HEK293 (cell line): ENCODE results near the gene CREBBP.

Experiments used
- CTCF ChIA-PET: fragments of 350-600 bp; formaldehyde crosslinking; extraction: SDS; loops from one replicate; lab custom pipeline; 2021; ENCODE audit warnings: antibody characterized with exemption; lab: Yijun Ruan, JAX
- POLR2A ChIA-PET: fragments of 300-600 bp; formaldehyde crosslinking; extraction: SDS; loops from one replicate; lab custom pipeline; 2020; ENCODE audit warnings: antibody characterized with exemption, inconsistent platforms; lab: Yijun Ruan, JAX
- H3K27ac ChIP-seq: fragments of 200-500 bp; sonication (Bioruptor generic); 2 replicates; pipeline ENCODE4 v1.5.1; 2014; ENCODE audit warnings: low read depth, low read length, control low read depth, inconsistent platforms; ENCODE audit errors: extremely low read depth
- H3K36me3 ChIP-seq, 2 experiments: fragments of 200-500 bp in 1 of 2; sonication (Bioruptor generic) in 1 of 2; 1 replicate in 1 of 2; 2 replicates in 1 of 2; pipeline ENCODE4 v1.5.1; 2014 to 2017; ENCODE audit warnings: inconsistent platforms in 2 of 2, low read length in 2 of 2; ENCODE audit not compliant: control insufficient read depth in 2 of 2, insufficient read depth in 1 of 2
- H3K4me1 ChIP-seq: fragments of 200-500 bp; sonication (Bioruptor generic); 2 replicates; pipeline ENCODE4 v1.5.1; 2014; ENCODE audit warnings: mild to moderate bottlenecking, low read length, inconsistent platforms; ENCODE audit not compliant: control insufficient read depth, insufficient read depth
- H3K4me3 ChIP-seq: 2 replicates; pipeline ENCODE4 v1.5.1; 2011; ENCODE audit warnings: low read depth, mild to moderate bottlenecking, control low read depth, low read length, moderate library complexity
- H3K9me3 ChIP-seq: fragments of 200-500 bp; sonication (Bioruptor generic); 2 replicates; pipeline ENCODE4 v1.5.1; 2014; ENCODE audit warnings: low read depth, low read length, inconsistent platforms; ENCODE audit not compliant: control insufficient read depth, insufficient read depth
- CTCF ChIP-seq: fragments of 450-650 bp; formaldehyde crosslinking; IDR thresholded peaks from 2 replicates; pipeline ENCODE4 v1.5.1; 2016; ENCODE audit warnings: missing biosample characterization, missing genetic modification characterization
- GFI1B ChIP-seq: fragments of 450-650 bp; formaldehyde crosslinking; IDR thresholded peaks from 2 replicates; pipeline ENCODE4 v1.5.1; 2016; ENCODE audit warnings: missing biosample characterization, missing genetic modification characterization
- GLIS1 ChIP-seq: fragments of 450-650 bp; formaldehyde crosslinking; IDR thresholded peaks from 2 replicates; pipeline ENCODE4 v1.5.1; 2016; ENCODE audit warnings: missing biosample characterization, missing genetic modification characterization
- OVOL3 ChIP-seq: fragments of 450-650 bp; formaldehyde crosslinking; IDR thresholded peaks from 2 replicates; pipeline ENCODE4 v1.5.1; 2016; ENCODE audit warnings: missing biosample characterization, missing genetic modification characterization
- PRDM4 ChIP-seq: fragments of 450-650 bp; formaldehyde crosslinking; IDR thresholded peaks from 2 replicates; pipeline ENCODE4 v1.5.1; 2017; ENCODE audit warnings: missing biosample characterization, missing genetic modification characterization
- SETDB1 ChIP-seq: IDR thresholded peaks from one replicate; pipeline ENCODE4 v1.6.1; 2017; ENCODE audit warnings: mild to moderate bottlenecking, low read length, moderate library complexity, mixed read lengths; ENCODE audit not compliant: insufficient read length
- SP3 ChIP-seq: fragments of 450-650 bp; formaldehyde crosslinking; IDR thresholded peaks from 2 replicates; pipeline ENCODE4 v1.5.1; 2016; ENCODE audit warnings: missing biosample characterization, missing genetic modification characterization
- ZBTB17 ChIP-seq: fragments of 450-650 bp; formaldehyde crosslinking; IDR thresholded peaks from 2 replicates; pipeline ENCODE4 v1.5.1; 2016; ENCODE audit warnings: missing biosample characterization, missing genetic modification characterization
- ZBTB20 ChIP-seq: fragments of 450-650 bp; formaldehyde crosslinking; IDR thresholded peaks from 2 replicates; pipeline ENCODE4 v1.5.1; 2016; ENCODE audit warnings: missing biosample characterization, missing genetic modification characterization
- ZBTB7A ChIP-seq: fragments of 450-650 bp; formaldehyde crosslinking; IDR thresholded peaks from 2 replicates; pipeline ENCODE4 v1.5.1; 2016; ENCODE audit warnings: low read depth, missing biosample characterization, missing genetic modification characterization
- ZNF10 ChIP-seq: fragments of 450-650 bp; formaldehyde crosslinking; IDR thresholded peaks from 2 replicates; pipeline ENCODE4 v1.5.1; 2017; ENCODE audit warnings: missing biosample characterization, missing genetic modification characterization
- ZNF16 ChIP-seq: fragments of 450-650 bp; formaldehyde crosslinking; IDR thresholded peaks from 2 replicates; pipeline ENCODE4 v1.5.1; 2016; ENCODE audit warnings: low read depth, missing biosample characterization, missing genetic modification characterization
- ZNF19 ChIP-seq: fragments of 450-650 bp; formaldehyde crosslinking; IDR thresholded peaks from 2 replicates; pipeline ENCODE4; 2016; ENCODE audit warnings: missing biosample characterization, missing genetic modification characterization, low read depth
- ZNF600 ChIP-seq: fragments of 450-650 bp; formaldehyde crosslinking; IDR thresholded peaks from 2 replicates; pipeline ENCODE4 v1.5.1; 2016; ENCODE audit warnings: missing biosample characterization, missing genetic modification characterization
- TF ChIP-seq, protein P1 (sequence below): fragments of 450-650 bp; formaldehyde crosslinking; IDR thresholded peaks from 2 replicates; pipeline ENCODE4 v1.5.1; 2016; ENCODE audit warnings: missing biosample characterization, missing genetic modification characterization

The CREBBP gene

GRCh38 chr16:3832668-3833067 lies 47.8 kb downstream of the CREBBP start:
- Histone ChIP-seq H3K4me3 (no peak overlapping the region), H3K36me3 (peaks cover 0 to 6% of the 10 kb centered on the region in 2 experiments; a peak in 2 of 3 replicates), H3K27ac (no peak overlapping the region), H3K9me3 (no peaks in the 10 kb centered on the region), H3K4me1 (peaks cover 3% of the 10 kb centered on the region; the same call in 1 of the 2 replicates)
- POLR2A ChIA-PET, result no interaction called here
- no peak for TF ChIP-seq ZNF16 (tag by site-specific recombination)
- TF ChIP-seq PRDM4 (tag by site-specific recombination), result no peak
- TF ChIP-seq ZNF19, result no peak
- peak; percentile 85 for TF ChIP-seq SETDB1
- TF ChIP-seq OVOL3 (tag by site-specific recombination), result no peak
- CTCF ChIA-PET, result no interaction called here

DNA sequence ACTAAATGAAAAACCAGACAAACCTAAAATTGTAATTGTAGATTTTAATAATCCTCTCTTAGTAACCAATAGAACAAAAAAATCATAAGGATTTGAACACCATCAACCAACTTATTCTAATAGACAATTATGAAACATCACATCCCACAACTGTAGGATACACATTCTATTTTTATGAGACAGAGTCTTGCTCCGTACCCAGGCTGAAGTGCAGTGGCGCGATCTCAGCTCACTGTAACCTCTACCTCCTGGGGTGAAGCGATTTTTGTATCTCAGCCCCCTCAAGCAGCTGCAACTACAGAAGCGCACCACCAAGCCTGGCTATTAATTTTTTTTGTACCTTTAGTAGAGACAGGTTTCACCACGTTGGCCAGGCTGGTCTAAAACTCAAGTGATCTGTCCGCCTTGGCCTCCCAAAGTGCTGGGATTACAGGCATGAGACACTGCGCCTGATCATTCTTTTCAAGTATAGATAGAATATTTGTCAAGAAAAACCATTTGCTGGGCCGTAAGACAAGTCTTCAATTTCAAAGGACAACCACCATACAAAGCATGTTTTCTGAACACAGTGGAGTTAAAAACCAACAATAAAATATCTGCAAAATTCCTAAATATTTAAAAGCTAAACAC lies 49.8 kb downstream of the CREBBP start:
- Histone ChIP-seq H3K4me1 (peaks cover 3% of the 10 kb centered on the region; the same call in 1 of the 2 replicates), H3K27ac (no peak overlapping the region), H3K9me3 (no peaks in the 10 kb centered on the region), H3K4me3 (no peak overlapping the region), H3K36me3 (peaks cover 0 to 6% of the 10 kb centered on the region in 2 experiments; a peak in 2 of 3 replicates)
- ChIA-PET POLR2A (no interaction called here), CTCF (interaction anchor here (0.6 kb wide), 1 partner anchor 564 kb away, joined by 3 read pairs; no protein-coding TSS in a partner anchor)
- TF ChIP-seq ZBTB17 (tag by site-specific recombination), result peak; percentile 43; the same call in 1 of the 2 replicates
- no peak for TF ChIP-seq SP3 (tag by site-specific recombination)
- peak; percentile 93 for TF ChIP-seq ZNF10 (tag by site-specific recombination)
- TF ChIP-seq ZBTB7A, result no peak
- TF ChIP-seq ZBTB20, result no peak
- no peak for TF ChIP-seq GFI1B (tag by site-specific recombination)
- TF ChIP-seq, protein P1, sequence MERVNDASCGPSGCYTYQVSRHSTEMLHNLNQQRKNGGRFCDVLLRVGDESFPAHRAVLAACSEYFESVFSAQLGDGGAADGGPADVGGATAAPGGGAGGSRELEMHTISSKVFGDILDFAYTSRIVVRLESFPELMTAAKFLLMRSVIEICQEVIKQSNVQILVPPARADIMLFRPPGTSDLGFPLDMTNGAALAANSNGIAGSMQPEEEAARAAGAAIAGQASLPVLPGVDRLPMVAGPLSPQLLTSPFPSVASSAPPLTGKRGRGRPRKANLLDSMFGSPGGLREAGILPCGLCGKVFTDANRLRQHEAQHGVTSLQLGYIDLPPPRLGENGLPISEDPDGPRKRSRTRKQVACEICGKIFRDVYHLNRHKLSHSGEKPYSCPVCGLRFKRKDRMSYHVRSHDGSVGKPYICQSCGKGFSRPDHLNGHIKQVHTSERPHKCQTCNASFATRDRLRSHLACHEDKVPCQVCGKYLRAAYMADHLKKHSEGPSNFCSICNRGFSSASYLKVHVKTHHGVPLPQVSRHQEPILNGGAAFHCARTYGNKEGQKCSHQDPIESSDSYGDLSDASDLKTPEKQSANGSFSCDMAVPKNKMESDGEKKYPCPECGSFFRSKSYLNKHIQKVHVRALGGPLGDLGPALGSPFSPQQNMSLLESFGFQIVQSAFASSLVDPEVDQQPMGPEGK (tag by site-specific recombination), result no peak; the same call in 1 of the 2 replicates
- TF ChIP-seq GLIS1 (tag by site-specific recombination), result peak; percentile 71
- peak; percentile 82 for TF ChIP-seq ZNF600 (tag by site-specific recombination)
- no peak for TF ChIP-seq CTCF (tag by site-specific recombination)
